ENCODE measurements around the gene CRKL.
"Not testable (repeated sequence)": the region's sequence is repeated elsewhere in the genome, so short reads cannot be mapped to it uniquely, and the experiment has no call there.

The CRKL gene

DNA sequence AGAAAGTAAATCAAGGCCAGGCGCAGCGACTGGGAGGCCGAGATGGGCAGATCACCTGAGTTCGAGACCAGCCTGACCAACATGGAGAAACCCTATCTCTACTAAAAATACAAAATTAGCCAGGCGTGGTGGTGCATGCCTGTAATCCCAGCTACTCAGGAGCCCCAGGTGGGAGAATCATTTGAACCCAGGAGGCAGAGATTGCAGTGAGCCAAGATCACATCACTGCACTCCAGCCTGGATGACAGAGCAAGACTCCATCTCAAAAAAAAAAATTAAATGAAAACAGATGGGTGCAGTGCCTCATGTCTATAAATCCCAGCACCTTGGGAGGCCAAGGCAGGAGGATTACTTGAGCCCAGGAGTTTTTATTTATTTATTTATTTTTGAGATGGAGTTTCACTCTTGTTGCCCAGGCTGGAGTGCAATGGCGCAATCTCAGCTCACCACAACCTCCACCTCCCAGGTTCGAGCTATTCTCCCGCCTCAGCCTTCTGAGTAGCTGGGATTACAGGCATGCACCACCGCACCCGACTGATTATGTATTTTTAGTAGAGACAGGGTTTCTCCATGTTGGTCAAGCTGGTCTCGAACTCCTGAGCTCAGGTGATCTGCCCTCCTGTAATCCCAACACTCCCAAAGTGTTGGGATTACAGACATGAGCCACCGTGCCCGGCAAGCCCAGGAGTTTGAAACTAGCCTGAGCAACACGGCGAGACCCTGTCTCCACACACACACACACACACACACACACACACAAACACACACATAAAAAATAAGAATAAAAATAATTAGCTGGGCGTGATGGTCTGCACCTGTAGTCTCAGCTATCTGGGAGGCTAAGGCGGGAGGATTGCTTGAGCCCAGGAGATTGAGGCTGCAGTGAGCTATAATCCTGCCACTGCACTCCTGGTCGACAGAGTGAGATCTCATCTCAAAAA is 15.8 kb upstream of the CRKL start:
- DNase-seq: not testable (repeated sequence)

DNA sequence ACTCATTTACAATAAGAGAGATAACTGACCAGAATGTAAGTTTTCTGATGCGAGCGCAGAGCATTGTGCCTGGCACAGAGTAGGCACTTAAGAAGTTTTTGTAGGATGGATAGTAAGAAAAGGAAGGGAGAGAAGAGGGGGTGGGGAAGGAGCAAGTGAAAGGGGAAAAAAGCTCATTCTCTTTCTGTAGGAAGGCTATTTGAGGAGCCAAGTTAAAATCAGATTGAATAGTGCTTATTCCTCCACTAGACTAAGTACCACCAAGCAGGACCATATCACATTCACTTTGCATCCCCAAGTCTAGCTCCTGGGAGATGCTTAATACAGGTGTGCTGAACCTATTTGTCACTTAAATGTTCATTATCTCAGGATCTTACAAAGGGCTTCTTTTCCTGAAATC is 14.1 kb upstream of the CRKL start:
- no peak for DNase-seq

DNA sequence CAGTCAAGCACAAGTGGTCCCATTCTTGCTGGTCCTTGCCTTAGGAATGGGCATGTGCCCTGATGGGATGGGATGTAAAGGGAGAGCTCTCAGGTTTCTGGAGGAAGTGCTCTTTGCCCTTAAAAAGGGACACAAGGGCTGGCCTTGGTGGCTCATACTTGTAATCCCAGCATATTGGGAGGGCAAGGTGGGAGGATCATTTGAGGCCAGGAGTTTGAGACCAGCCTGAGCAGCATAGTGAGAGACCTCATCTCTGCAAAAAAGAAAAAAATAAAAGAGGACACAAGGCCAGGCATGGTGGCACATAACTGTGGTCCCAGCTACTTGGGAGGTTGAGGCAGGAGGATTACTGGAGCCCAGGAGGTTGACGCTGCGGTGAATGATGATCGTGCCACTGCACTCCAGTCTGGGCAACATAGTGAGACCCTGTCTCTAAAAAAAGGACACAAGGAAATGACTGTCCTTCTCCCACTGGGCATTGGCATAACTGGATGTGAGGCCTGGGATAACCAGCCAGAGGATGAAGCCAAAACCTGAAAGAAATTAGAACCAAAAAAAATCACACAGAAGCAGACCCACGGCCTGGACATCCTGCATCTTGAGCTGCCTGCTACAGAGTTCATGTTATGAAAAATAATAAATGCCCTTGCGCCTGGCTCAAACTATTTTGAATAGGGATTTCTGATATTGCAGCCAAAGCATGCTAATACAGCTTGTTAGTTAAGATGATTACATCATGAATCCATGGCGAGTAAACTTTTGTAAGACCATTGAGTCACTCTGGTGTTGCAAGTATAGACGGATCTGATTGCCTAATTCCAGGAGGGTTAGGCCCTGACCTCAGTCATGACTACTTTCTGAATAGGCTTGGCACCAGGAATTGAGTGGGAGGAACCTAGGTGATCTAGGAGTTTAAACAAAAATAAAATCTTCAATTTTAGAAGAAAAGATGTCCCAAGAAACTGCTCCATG is 12.9 kb upstream of the CRKL start:
- no peak for DNase-seq

DNA sequence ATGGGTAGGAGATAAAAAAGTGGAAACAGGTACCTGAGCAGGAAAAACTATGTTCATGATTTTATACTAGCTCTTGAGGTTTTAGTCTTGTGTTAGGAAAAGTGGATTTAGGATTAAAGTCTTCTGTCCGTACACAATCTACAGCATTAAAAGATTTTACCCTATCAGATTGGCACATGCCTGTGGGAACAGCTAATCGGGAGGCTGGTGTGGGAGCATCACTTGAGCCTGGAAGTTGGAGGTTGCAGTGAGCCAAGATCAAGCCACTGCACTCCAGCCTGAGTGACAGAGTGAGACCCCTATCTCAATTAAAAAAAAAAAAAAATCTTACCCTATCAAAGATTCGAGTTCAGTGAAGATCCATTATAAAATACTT is 12.2 kb upstream of the CRKL start:
- DNase-seq: no peak

DNA sequence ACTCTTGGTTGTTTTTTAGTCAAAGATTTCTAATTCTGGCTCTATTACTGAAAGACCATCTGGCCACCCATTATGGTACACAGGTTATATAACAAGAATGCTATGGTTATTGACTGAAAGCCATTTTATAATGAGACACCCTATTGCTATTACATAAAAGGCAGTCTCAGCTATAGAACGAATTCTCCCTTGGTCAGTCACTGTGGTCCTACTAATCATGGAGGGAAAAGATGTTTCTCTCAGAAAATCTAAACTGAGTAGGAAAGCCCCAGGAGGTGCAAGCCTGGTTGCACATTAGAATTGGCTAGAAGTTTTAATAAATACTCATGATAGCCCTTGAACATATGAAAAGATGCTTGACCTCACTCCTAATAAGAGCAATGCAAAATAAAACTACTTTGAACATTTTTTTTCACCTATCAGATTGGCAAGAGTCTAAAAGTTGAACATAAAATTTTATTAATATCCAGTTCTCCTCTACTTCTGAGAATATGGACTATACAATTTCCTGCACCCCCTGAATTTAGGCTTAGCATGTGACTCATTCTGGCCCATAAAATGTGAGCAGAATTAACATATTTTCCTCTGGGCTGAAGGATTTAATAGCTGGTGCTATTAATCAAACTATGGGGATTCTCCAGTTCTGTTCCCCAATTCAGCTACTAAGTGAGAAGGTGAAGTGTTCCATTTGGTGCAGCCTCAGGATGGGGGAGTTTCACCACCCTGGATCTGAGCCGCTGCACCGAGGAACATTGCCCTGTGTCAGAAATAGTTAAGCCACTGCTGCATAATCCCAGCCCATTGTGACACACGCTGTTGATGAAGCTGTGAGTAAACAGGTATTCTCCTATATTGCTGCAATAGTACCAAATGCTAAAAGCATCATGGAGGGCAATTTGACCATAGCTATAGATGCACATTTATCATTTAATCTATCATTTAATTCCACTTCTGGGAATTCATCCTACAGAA is 11.5 kb upstream of the CRKL start:
- no peak for DNase-seq

DNA sequence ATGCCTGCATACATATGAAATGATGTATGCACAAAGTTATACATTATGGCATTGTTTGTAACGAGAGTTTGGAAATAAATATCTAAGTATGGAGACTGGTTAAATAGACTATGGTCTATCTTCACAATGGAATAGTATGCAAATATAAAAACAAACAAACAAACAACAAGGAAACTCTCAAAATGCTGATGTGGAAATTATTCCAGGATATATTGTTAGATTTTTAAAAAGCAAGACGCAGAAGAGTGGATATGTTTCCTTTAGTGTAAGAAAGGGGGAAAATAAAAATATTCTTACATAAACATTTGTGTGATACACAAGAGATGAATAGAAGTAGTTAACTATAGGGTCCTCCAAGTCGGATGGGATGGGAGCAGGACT is 10.8 kb upstream of the CRKL start:
- DNase-seq: no peak

DNA sequence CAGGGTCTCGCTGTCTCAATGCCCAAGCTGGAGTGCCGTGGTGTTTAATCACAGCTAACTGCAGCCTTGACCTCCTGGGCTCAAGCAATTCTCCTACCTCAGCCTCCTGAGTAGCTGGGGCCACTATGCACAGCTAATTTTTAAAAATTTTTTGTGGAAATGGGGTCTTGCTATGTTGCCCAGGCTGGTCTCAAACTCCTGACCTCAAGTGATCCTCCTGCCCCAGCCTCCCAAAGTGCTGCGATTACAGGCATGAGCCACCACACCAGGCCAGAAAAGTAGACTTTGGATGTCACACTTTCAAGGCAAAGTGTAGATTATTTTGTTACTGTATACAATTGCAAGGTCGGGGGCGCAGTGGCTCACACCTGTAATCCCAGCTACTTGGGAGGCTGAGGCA is 8.5 kb upstream of the CRKL start:
- DNase-seq: not testable (repeated sequence)

DNA sequence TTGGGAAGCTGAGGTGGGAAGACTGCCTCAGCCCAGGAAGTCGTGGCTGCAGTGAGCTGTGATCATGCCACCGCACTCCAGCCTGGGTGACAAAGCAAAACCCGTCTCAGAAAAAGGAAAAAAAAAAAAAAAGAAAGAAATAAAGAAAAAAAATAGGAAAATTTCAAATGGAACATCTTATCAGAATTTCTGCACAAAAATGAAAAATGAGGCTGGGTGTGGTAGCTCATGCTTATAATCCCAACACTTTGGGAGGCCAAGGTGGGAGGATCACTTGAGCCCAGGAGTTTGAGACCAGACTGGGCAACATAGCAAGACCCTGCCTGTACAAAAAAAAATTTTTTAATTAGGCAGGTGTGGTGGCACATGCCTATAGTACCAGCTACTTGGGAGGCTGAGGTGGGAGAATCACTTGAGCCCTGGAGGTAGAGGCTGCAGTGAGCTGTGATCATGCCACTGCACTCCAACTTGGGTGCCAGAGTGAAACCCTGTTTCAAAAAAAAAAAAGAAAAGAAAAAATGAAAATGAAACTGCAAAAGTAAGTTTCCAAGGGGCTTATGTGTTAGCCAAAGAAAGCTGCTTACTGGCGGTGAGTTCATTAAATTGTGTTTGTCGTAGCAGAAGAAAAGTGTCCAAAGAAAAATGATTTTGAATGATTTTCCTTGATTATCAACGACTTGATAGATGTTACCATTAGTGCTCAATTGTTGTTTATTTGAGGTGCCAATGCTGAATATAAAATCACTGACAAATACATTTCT is 7.5 kb upstream of the CRKL start:
- no peak for DNase-seq

DNA sequence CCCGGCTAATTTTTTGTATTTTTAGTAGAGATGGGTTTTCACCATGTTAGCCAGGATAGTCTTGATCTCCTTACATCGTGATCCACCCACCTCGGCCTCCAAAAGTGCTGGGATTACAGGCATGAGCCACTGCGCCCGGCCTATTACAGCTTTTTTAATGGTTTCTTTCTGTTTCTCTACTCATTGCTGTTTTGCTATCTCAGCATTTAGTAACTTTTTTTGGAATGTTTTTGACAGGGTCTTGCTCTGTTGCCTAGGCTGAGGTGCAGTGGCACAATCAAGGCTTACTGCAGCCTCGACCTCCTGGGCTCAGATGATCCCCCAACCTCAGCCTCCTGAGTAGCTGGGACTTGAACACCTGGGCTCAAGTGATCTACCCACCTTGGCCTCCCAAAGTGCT is 4.7 kb upstream of the CRKL start:
- DNase-seq: no peak

DNA sequence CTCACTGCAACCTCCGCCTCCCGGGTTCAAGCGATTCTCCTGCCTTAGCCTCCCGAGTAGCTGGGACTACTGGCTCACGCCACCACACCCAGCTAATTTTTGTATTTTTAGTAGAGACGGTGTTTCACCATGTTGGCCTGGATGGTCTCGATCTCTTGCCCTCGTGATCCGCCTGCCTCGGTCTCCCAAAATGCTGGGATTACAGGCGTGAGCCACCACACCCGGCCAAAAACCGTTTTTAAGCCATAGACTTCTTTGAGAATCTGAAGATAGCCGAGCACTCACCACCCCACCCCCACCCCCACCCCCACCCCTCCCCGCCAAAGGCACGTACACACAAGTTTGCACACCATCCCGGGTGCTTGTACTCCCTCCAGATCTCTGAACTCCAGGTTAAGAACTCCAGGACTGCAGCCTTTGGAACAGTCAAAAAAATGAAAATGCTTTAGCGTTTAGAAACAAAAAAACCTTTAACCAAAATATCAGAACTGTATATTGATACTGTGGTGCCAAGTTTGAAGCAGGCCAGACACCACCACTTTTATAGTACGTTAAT is 1.5 kb downstream of the CRKL start:
- no peak for DNase-seq

DNA sequence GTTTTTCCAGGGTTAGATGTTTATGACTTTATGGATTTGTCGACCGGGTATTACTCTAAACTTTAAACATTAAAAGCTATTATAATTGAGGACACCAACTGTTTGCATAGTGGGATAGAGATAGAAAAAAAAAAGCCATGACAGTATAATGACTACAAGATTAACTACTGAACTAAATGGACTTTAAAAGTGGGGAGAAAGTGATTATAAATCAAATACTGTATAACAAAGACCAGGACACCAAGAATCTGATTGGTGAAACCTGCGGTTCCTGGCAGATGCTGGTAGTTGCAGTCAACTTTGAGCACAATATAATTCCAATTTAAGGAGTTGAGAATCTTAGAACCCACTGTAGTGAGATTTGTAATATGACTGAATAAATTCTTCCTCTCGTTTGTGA is 2.5 kb downstream of the CRKL start:
- no peak for DNase-seq

DNA sequence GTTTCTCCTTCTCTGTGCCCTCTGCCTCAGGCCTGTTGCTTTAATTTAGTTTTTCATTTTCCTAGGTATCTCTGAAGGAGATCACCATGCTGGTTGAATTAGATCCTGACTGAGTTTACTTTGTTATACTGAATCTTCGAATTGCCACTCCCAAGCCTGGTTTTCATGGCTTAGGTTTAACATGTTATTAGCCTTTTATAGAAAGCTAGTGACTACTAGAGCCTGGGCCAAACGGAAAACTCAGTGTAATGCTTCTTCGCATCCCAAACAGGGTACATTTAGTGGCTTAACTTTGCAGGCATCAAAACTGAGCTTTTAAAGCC is 3.6 kb downstream of the CRKL start:
- no peak for DNase-seq

DNA sequence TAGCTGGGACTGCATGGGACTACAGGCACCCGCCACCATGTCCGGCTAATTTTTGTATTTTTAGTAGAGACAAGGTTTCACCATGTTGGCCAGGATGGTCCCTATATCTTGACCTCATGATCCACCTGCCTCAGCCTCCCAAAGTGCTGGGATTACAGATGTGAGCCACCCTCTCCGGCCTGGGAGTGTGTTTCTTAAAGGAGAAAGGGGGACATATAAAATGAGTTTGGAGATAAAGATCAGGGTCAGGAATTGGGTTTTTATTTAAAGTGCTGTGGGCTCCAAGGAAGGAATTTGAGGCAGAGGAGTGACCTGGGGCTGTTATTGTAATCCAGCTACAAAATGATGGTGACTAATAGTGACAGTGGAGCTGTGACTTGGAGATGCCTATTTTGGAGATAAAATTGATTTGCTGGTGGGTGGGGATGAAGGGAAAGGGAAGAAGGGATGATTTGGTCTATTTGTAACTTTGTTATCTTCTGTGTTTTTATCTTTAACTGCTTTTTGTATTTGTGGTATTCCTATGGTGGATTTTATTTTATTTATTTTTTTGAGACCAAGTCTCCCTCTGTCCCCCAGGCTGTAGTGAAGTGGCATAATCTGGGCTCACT is 5.0 kb downstream of the CRKL start:
- DNase-seq: no peak

DNA sequence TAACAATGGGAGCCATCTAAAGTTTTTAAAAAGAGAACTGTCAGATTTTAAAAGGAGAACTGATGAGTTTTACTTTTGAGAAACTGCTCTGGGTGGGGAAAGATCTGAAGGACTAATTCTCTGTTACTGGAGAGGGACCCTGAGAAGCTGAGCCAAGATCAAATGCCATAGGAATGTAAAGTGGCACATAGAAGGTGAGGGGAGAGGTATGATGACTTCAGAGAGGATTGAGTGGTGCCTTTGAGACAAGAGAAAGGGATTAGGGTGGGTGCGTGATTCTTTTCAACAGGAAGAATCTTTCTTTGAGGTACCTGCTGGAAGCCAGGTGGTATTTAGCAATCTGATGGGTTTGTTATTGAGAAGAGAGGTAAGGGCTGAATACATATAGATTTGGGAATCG is 9.0 kb downstream of the CRKL start:
- DNase-seq: no peak

DNA sequence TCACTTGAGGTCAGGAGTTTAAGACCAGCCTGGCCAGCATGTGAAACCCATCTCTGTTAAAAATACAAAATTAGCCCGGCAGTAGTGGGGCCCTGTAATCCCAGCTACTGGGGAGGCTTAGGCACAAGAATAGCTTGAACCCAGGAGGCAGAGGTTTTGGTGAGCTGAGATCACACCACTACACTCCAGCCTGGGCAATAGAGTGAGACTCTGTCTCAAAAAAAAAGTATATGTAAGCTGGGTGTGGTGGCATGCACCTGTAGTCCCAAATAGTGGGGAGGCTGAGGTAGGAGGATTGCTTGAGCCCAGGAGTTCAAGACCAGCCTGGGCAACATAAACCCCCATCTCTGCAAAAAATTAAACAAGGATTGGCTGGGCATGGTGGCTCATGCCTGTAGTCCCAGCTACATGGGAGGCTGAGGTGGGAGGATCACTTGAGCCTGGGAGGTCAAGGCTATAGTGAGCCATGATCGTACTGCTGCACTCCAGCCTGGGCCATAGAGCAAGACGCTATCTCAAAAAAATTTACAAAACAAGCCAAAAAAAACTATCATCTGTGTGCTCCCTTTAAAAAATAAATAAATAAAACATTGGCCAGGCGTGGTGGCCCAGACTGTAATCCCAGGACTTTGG is 10.8 kb downstream of the CRKL start:
- DNase-seq: no peak

DNA sequence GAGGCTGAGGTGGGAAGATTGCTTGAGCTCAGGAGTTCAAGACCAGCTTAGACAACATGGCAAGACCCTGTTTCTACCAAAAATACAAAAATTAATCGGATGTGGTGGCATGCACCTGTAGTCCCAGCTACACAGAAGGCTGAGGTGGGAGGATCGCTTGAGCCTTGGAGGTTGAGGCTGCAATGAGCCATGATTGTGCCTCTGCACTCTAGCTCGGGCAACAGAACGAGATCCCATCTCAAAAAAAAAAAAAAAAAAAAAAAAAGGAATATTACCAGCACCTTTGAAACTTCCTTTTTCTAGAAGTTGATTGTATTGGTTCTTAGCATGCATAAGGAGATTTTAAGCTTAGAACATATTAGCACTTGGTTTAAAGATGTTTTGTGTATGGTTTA is 11.4 kb downstream of the CRKL start:
- DNase-seq: no peak

DNA sequence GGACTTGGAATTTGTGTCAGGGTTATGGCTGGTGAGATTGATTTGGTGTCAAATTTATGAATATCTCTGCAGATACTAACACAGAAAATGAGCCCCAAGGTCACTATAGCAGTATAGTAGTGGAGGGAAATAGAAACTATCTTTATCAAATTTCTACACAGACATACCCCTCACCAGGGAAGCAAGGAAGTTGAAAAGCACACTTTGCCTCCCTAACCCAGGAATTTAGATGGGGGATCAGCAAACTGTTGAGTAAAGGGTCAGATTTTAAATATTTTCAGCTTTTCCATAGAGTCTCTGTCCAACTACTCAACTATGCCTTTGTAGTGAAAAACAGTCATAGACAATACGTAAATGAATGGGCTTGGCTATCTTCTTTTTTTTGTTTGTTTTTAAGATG is 12.8 kb downstream of the CRKL start:
- no peak for DNase-seq

DNA sequence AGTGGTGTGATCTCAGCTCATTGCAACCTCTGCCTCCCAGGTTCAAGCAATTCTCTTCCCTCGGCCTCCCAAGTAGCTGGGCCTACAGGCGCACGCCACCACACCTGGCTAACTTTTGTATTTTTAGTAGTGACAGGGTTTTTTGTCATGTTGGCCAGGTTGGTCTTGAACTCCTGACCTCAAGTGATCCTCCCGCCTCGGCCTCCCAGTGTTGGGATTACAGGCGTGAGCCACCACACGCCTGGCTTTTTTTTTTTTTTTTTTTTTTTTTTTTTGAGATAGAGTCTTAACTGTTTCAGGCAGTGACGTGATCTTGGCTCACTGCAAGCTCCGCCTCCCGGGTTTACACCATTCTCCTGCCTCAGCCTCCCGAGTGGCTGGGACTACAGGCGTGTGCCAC is 13.2 kb downstream of the CRKL start:
- DNase-seq: not testable (repeated sequence)

DNA sequence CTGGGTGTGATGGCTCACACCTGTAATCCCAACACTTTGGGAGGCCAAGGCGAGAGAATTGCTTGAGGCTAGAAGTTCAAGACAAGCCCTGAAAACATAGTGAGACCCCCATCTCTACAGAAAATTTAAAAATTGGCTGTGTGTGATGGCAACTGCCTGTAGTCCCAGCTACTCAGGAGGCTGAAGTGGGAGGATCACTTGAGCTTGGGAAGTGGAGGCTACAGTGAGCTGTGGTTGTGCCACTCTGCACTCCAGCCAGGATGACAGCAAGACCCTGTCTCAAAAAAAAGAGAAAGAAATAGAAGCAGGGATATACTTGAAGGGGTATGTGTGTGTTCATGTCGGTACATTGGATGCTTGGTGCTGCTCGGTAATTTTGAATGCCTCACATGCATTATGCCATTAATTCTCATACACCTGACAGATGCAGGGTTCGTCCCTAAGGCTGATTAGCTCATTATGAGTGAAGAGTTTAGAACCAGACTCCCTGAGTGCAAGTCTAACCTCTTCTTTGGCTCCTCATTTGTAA is 14.0 kb downstream of the CRKL start:
- no peak for DNase-seq

DNA sequence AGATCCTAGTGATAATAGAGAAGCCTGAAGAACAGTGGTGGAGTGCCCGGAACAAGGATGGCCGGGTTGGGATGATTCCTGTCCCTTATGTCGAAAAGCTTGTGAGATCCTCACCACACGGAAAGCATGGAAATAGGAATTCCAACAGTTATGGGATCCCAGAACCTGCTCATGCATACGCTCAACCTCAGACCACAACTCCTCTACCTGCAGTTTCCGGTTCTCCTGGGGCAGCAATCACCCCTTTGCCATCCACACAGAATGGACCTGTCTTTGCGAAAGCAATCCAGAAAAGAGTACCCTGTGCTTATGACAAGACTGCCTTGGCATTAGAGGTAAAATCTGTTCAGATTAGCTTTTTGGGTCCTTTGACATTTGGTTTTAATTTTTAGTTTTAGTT is 16.7 kb downstream of the CRKL start:
- DNase-seq: no peak

DNA sequence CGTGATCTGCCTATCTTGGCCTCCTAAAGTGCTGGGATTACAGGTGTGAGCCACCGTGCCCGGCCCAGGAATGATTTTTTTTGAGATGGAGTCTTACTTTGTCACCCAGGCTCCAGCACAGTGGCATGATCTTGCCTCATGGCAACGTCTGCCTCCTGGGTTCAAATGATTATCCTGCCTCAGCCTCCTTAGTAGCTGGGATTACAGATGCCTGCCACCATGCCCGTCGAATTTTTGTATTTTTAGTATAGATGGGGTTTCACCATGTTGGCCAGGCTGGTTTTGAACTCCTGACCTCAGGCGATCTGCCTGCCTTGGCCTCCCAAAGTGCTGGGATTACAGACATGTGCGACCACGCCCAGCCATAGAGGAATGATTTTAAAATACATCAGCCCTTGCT is 17.8 kb downstream of the CRKL start:
- DNase-seq: not testable (repeated sequence)
